Measurements from ENCODE around the gene QSOX2.
"Not testable (repeated sequence)": the region's sequence is repeated elsewhere in the genome, so short reads cannot be mapped to it uniquely, and the experiment has no call there.

Gene QSOX2

DNA sequence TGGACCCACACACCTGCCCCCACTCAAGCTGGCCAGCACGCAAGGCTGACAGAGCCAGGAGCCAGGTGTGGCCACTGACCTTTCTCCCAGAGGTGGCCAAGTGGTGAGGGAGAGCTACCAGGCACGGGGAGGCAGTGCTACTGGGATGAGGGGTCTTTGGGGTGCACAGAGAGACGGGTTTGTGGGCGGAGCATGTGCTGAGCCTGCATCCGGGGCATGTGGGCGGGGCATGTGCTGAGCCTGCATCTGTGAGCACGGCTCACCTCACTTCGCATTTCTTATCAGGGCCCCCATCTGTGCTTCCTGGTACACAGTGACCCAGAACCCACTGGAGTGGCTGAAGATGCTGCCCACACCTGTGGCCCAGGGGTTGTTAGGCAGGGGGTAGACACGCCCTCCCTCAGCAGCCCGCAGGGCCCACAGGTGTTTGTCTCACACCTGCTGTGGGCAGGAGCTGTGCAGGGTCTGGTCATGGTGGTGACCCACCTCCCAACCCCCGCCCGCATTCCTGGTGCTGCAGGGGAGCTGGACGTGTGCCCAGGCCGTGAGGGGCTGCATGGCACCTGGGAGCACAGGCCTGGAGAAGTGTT lies 36.8 kb upstream of the QSOX2 start:
- no peak for DNase-seq

DNA sequence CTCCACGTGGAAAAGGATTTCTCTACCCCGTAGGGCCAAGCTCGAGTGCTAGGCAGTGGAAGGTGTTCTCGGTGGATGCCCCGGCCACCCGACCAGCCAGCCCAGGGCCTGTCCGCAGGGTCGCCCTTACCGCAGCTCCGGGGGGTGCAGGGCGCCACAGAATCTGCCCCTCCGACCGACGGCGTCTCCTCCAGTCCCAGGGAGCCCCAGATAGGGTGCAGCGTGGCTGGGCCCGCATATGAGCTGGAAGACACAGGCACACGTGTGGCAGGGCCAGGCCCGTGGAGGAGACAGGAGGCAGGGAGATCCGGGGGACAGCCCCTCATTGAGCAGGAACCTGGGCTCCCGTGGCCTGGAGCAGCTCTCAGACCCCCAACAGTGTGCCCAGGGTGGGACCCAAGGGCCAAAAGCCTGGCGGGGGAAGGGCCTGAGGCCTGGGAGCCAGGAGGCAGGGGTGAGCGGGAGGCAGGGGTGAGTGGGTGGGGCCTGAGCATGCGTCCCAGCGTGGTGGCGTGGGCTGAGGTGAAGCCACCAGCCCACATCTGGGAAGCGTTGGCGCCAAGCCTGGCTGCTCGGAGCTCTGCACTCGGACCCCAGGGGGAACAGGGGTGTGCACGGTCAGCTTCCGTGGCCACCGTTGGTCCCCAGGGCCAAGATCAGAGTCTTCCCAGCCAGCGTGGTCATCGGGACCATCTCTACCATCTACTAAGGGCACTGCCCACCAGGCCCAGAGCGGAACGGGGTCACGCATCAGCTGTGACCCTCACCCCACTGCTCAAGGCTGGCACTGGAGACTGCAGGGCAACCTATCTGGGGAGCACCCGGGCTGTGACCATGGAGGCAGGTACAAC lies 36.0 kb upstream of the QSOX2 start:
- no peak for DNase-seq

DNA sequence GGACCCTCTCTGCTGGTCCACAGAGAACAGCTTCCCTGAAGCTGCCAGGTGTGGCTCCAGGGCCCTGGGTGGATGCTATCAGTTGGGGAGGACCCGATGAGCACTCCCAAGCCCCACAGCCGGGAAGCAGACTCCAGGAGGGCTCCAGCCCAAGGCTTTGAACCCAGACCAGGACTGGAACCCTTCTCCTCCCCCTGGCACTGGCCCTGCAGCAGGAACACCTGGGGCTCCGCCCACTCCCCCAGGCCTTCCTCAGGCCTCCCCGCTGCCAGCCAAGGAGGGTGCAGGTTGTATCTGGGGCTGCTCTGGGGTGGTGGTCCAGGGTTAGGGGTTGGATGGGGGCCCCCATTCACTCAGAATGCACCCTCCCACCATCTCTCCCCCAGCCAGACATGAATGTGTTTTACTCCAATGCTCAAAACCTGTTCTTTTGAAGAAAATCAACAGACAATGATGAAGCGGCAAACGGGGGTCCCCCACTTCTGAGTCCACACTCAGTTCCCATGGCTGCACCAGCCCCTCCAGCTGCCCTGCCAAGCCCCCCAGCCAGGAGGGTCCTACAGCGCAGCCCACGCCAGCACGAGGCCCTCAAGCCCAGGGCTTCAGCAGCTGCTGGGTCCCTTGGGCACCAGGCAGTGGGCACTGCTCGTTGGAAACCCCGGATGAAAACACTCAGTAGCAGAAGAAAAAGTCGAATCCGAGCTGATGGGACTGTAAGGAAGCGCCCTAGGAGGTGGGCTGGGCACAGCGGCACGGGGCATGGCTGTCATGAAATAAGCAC lies 35.1 kb upstream of the QSOX2 start:
- no peak for DNase-seq

DNA sequence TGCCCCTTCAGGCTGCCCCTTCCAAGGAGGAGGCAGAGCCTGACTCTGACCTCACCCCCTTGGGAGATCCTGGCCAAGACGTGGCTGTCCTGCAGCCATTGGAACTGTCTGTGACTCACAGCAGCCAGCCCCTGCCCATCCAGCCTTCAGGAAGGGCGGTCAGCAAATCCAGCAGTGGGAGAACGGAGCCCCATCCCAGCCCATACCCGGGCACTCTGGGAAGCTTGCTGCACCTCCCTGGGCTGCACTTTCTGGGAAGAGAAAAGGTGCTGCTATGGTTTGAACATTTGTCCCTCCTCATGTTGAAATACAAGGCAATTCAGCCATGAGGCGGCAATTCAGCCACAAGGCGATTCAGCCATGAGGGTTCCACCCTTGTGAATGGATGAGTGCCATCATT lies 33.9 kb upstream of the QSOX2 start:
- no peak for DNase-seq

DNA sequence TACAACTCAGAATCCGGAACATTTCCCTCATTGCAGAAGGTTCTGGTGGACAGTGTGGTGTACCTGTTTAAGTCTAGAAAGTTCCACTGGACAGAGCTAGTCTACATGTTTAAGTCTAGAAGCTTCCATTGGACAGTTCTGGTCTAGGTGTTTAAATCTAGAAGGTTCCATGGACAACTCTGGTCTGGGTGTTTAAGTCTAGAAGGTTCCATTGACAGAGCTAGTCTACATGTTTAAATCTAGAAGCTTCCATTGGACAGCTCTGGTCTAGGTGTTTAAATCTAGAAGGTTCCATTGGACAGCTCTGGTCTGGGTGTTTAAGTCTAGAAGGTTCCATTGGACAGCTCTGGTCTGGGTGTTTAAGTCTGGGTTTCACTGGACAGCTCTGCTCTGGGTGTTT lies 33.3 kb upstream of the QSOX2 start:
- no peak for DNase-seq

DNA sequence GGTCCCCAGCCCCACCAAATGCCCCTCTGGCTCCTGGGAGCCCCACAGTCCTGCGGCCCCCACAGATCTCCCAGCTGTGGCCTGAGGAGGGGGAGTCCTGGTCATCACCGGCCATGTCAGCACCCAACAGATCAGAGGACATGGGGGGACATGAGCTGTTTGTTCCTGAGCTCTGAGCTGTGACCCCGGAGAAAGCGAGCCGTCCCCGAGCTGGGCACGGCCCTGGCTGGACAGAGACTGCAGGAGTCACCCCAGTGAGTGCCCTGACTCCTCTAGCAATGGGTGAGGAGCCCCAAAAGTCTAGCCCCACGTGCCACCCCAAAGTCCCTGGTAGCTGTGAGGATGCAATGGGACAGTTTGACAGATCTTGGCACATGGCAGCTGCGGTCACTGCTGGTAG lies 32.6 kb upstream of the QSOX2 start:
- DNase-seq, result no peak

DNA sequence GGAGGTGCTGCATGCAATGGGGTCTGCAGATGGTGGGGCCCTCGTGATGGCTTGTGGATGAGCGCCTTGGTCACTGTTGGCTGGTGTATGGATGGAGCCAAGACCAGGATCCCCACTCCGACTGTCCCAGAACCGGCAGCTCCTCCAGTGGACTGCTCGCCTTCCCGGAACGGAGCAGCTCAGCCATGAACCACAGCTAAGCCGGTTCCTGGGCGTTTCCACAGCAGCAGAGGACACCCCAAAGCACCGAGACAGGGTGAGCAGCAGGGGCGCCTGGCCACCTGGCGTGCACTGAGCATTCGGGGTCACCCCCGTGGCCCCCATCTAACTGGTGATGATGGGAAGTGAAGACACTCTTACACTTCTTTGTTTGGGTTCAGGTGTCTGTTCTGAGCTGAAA lies 32.1 kb upstream of the QSOX2 start:
- no peak for DNase-seq

DNA sequence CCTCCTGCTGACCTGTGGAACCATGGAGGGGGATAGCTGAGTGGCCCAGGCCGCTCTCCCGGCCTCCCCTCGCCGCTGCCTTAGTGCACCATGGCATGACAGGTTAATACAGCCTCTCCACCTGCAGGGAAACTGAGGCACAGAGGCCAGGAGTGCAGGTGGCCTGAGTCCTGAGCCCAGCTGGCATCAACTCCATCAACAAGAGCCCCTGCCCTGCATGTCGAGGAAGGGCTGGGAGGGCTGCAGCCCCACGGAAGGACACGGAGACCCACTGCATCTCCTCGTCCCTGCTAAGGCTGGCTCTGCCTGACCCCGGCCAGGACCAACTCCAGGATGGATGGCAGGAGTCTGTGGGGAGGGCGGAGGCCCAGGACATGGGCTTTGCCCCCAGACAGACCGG lies 31.1 kb upstream of the QSOX2 start:
- DNase-seq, result no peak

DNA sequence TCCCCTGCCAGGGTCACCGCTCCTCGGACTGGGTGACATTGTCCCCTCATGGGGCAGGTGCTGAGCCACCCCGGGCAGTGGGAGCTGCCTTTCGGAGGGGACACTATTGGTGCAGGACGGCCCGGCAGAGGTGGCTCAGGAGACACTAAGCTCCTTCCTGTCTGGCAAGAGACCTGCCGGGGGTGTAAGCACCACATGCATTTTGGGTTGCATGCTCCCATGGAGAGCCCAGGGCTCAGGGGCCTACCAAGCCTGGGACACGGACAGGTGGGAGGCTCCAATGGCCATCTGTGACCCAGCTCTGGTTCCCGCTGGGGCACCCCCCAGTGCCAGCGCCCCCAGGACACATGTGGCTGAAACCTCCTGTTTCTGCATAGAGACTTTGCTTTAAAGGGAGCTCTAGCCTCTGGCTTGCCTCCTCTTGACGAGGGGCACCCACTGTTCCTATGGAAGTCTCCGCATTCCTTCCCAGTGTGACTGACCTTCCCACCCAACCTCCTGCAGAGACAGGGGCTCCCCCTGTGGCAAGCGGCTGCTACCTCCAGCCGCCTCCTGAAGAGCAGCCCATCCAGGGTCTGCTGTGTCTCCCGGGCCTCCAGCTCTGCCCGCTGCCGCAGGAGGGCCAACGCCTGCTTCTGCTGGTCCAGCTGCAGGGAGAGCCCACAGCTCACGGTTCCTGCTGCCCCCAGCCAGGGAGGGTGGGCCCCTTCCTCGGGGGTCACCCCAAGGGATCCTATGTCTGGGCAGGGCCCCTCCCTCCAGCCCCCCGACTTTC lies 30.2 kb upstream of the QSOX2 start:
- no peak for DNase-seq

DNA sequence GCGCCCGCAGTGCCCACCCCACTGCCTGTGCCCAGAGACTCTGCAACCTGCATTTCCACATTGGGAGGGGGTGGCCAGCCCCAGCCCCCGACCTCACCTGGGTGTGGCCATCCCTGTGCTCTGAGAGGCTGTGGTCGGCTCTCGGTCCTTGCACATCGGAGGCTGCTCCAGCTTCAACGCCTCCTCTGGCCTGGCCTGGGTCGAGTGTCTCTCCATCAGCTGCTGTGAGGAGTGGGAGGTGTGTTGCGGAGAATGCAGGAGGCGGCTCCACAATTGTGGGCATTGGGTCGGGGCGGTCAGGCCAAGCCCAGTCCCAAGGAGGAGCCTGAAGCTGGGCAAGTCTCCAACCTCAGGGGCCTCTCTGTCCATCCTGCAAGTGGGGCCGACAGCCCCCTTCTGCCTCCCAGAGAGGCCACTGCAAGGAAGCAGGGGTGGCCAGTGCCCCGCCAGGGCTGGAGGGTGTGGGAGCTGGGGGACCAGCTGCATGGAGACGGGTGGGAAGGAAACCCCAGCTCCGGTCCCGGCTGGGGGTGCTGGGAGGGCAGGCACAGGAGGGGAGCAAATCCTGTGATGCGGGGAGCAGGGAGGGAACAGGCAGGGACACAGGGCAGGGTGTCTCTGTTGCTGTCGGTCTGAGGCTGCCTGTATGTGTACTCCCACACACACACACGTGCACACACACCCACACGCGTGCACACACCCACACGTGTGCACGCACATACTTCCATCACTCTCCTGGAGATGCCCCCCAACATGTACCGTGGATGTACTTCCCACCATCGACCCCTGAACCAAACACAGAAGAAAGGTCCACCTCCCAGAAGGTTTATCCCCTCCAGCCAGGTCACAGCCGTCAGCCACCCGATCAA lies 29.4 kb upstream of the QSOX2 start:
- DNase-seq, result no peak

DNA sequence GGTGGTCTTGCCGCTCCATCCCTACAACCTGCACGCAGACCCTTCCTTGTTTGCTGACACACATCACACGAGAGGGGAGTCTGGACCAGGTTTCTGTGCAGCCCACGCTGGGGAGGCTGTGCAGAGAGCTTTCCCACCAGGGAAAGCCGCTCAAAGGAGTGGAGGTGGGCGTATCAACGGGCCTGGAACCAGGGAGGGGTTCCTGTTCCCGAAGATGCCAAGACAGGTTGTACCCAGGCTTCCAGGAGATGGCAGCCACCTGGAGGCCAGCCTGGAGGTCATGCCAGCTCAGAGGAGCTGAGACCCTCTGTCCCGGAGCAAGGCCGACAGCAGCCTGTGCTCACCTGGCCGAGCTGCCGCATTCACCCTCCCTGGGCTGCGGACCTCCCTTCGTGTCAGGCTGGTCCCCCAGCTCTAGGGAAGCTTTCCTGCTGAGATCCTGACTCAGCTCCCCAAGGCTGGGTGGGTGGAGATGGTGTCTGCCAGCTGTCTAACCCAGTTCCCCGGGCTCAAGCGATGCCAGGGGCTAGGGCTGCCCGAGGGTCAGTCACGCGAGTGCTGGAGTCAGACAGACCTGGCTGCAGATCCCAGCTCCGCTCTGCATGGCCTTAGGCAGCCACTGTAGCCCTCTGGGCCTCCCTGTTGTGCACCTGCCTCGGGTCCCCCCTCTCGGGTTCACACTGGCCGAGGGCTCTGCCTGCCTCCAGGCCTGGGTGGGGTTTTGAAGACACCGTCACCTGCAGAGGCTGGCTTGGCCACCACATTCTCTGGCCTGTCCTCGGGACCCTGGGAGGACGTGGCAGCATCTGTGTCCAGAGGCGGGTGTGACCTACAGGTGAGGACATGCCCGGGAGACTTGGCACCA lies 28.5 kb upstream of the QSOX2 start:
- no peak for DNase-seq

DNA sequence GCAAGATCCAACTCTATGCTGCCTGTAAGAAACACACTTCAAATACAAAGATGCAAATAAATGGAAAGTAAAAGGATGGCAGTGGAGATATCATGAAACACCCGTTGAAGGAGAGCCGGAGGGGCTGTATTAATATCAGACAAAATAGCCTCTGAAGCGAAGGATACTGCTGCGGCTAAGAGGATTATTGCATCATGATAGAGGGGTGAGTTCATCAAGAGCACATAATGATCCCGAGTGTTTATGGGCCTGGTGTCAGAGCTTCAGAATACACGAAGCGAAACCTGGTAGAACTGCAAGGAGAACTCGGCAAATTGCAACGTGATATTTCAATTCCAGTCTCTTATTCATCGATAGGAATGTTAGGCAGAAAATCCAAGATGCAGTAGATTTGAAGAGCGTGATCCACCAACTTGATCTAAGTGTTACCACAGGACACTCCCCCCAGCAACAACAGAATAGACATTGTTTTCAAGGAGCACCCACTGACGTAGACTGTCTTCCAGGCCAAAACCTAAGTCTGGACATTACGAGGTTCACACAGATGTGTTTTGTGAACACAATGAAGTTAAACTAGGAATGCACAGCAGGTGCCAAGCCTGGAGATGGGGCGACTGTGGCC lies 27.7 kb upstream of the QSOX2 start:
- peak; percentile 17 for DNase-seq

DNA sequence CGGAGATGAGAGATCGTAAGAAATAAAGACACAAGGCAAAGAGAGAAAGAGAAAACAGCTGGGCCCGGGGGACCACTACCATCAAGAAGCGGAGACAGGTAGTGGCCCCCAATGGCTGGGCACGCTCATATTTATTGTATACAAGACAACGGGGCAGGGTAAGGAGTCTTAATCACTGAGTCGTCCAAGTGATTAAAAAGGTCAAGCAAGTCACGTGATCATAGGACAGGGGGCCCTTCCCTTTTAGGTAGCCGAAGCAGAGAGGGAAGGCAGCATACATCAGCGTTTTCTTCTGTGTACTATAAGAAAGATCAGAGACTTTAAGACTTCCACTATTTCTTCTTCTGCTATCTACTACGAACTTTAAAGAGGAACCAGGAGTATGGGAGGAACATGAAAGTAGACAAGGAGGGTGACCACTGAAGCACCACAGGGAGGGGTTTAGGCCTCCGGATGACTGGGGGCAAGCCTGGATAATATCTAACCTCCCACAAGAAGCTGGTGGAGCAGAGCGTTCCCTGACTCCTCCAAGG lies 24.6 kb upstream of the QSOX2 start:
- DNase-seq, result peak; percentile 90

DNA sequence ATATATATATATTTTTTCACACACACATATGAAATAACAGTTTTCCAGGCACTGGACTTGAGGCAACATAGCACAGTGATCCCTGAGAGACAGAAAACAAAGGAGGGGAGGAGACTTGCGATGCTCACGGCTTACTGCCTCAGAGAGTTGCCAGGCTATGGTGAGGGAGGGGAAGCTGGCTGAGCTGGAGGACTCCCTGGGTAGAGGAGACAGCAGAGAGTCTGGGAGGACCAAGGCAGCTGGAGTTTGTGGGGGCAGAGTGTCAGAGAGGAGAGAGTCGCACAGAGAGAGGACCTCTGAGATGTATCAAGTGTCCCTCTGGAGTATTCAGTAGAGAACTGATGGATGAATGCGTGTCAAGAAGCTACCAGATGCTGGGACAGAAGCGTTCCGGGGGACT lies 23.1 kb upstream of the QSOX2 start:
- DNase-seq, result no peak

DNA sequence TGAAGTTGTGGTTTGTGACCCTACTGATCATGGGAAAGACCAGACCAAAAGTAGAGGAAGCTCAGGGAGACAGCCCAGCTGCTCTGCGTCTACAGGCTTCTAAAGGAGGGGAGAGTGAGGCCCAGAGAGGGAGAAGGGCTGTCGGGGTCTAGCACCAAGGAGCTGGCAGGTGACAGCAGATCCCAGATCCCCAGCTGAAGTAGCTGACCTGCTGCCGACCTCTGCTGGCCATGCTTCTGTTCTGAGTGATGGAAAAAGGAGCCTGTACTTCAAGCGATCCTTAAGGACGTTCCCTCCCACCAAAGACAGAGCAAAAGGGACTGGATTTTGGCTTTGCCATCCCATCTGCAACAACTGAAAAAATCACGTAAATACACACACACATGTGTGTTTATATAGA lies 22.7 kb upstream of the QSOX2 start:
- peak; percentile 6 for DNase-seq

DNA sequence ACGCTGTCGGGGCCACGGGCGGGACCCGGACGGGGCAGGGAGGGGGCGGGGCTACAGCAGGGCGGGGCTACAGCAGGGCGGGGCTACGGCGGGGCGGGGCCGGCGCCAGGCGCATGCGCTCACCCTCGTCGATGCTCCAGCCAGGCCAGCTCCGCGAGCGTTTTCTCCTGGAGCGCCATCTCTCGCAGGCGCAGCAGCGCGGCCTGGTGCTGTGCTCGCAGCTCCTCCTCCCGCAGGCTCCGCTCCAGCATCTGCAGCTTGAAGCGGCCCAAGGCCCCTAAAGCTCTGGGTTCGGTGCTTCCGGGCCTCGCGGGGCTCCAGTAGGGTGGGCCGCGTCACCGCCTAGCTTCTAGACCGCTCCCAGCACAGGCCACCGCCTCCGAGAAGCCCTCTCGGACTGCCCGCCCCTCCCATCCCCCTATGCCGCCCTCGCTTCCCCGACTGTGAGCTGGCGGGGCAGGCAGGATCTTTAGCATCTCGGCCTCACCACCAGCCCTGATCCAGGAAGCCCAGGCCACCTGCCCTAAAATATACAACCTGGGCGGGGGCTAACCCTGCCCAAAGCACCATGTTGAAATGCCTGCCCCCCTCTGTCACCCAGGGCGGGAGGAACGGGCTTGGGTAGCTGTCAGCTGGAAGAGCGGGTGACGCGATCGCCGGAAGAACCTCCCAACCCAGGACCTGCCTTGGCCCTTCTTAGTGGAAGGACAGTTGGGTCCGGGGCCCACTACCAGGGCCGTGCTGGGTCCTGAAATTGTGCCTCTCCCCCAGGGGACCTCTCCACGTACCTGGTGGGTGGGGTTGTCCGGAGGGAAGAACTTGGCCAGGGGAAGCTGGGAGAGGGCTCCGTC lies 21.9 kb upstream of the QSOX2 start:
- peak; percentile 68 for DNase-seq

DNA sequence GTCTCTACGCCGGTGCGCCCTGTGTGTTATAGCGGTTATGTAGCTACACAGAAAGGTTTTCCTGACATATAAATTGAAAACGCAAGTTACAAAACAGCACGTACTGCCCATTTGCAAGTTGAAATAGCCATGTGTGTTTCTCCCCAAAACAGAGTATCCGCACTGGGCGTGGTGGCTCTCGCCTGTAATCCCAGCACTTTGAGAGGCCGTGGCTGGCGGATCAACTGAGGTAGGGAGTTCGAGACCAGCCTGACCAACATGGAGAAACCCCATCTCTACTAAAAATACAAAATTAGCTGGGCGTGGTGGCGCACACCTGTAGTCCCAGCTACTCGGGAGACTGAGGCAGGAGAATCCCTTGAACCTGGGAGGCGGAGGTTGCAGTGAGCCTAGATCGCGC lies 21.0 kb upstream of the QSOX2 start:
- not testable (repeated sequence) for DNase-seq

DNA sequence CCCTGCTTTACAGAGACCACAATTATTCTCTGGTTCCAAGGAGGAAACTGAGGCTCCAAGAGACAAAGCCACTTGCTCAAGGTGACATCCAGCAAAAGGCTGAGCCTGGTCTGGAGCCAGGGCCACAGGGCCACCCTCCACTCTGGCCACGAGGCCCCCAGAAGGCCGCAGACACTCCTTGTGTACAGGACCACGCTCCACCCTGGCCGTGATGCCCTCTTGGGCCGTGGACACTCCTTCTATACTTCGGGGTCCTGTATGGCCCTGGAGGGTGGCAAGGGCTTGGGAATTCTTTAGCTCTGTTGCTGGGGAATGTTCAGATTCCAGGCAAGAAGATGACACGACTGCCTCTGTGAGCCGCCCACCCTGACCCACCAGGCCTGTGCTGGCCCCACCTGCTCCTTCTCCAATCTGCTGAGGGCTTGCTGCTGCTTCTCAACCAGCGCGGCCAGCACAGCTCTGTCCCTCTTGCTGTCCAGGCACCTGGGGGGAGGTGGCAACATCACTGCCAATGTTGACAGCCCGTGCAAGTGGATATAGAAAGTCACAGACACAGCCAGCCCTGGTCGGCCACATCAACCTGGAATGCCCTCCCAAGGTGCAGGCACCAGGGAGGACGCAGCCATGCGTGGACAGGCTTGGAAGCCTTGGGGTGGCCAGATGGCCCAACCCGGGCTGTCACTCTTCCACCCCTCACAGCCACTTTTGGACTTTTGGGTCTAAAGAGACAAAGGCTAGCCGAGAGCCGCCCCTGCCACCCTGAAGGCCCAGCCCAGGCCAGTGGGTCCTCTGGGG lies 20.1 kb upstream of the QSOX2 start:
- no peak for DNase-seq
